GM18951 (cell line): ENCODE results near the gene EIF2D.
A peak's percentile ranks its signal among the peaks of the same experiment; 100 is the strongest.

Experiments
- POLR2A ChIP-seq: IDR thresholded peaks from 4 replicates; pipeline ENCODE4 v1.6.1; 2011; ENCODE audit warnings: mild to moderate bottlenecking; ENCODE audit not compliant: insufficient read length, insufficient read depth; ENCODE audit errors: extremely low read depth
- in situ Hi-C: fragments of 300-500 bp; cut with MboI; formaldehyde crosslinking; loops from one replicate; pipeline ENCODE4 v1.12.0; 2022; ENCODE audit warnings: low sequenced_read_pairs, mixed read lengths, inconsistent platforms; ENCODE audit not compliant: unreplicated experiment

The EIF2D gene

DNA sequence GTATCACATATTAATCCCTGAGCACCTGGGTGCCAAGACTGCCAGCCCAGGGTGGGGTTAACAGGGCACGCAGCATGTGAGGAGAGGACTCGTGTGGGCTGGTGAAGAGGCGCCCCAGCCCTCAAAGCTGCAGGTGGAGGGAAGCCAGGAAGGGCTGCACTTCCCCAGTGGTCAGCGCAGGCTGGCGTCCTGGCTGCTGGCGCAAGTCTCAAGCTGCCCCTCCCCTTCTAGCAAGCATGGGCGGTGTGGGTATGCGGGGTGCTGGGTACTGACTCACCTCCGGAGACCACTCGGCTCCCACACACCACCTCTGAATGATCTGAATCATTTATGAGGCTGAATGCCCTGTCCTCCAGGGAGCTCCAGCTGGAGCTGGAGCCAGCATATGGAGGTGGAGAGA is 44.0 kb downstream of the EIF2D start:
- no peak for TF ChIP-seq POLR2A
- in situ Hi-C loops = no loop called here

DNA sequence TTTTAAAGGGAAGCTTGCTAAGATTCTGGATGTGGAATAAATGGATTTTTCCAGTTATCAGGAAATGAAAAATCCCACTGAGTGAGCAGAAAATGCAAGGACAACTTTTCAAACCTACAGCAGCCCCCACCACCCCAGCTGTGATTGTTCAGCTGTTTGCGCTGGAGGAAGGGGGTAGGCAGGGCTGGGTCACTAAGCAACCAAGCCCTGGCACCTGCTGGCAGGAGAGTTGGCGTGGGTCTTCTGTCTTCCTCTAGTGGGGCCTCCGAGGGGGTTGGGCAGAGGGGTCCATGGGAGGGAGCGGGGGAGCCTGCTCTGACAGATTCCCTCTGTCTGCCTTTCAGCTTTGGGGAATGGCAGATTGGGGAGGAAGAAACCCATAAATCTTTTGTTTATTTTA is 45.3 kb downstream of the EIF2D start:
- in situ Hi-C loops = no loop called here

DNA sequence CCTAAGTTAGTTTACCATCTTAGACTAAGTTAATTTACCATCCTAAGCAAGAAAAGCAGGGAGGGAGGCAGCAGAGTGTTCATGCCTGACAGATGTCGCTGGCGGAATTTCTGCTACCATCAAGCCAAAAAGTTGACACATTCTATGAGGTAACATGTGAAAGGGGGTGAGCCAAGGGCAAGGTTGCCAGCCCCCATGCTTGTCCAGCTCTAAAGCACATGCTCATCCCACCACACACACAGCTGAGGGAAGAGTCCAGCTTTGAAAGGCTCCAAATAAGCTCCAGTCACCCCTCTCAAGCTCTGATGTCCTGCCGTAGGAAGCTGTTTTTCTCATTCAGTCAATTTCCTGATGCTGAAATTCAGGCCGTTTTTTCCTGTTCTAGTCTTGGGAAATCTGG is 46.3 kb downstream of the EIF2D start:
- no peak for TF ChIP-seq POLR2A
- in situ Hi-C loops = no loop called here

More for the DNA sequence above, 45.3 kb downstream of the EIF2D start:
- TF ChIP-seq POLR2A = no peak

DNA sequence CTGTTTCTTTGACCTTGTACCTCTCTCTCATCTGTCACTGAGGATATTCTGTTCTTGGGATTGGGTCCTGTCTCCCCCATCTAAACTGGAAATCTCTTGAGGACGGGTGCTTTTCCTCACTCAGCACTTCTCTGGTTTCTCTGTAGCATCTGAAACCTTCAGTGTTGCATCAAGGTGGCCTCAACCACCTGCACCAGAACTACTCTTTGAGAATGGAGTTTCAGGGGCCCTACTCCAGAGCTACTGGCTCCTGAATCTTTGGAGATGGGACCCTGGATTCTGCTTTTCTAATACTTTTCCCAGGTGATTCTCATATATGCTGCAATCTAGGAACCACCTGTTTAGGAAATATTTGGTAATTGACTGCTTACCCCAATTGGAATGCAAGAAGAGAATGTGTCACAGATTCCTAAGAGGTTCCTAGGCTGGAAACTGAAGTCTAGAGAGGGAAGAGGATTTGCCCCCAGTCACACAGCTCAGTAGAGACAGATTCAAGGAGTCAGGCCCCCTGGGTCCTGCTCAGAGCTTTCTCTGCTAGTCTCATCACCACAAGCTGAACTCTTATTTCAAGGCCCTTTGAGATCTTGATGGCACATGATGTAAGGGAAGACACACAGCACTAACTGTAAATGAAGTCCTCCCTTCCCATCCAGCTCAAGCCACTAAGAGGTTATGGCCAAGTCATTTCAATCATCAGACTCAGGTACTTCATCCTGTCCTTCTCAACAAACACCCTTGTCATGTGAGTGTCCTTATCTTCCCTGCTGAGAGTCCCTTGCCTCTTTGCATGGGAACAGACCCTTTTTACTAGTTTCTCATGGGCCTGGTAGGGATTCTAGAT is 48.7 kb downstream of the EIF2D start:
- TF ChIP-seq POLR2A = no peak
- in situ Hi-C loops = no loop called here

DNA sequence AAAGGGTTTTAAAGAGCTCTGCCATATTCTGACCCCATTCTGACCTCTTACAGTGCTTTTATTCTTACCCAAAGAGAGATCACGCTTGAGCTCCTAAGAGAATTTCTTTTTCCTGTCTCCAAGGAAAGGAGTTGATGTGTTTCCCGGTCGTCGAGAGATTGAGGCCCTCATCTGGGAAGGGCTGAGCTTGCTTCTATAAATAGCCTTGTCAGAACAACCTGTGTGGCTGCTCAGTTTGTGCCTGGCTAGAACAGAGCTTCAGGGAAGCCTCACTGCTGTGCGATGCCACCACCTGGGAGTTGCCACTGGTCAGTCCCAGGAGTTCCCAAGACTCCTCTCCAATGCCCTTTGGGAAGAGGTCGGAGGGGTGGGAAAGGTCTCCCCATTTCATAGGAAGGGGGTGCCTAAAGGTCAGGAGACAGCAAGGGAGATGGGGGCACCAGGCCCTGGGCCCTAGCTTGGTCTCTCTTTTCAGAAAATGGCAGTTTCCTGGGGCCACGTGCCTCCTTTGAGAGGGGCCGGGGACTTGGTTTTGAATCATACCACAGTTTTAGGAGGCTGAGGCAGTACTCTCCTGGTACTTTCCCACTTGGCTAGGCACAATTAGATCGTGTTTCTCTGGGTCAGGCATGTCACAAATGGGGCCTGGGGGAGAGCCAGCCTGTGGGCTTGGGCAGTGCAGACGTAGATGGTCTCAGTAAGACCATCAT is 52.1 kb downstream of the EIF2D start:
- no peak for TF ChIP-seq POLR2A

DNA sequence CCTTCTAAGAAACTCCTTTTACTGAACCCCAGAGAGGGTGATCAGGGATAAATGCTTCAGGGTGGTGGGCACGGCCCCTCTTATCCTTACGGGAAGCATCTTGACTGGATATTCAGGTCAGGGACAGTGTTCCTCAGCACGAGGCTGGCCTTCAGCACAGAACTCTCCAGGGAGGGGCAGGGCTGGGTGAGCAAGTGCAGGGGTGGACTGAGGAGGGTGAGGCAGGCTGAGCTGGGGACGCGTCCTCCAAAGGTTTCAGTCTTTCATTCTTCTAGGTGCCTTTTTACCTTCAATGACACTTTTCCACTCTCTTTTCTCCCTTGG is 52.6 kb downstream of the EIF2D start:
- TF ChIP-seq POLR2A = no peak
- in situ Hi-C loops = no loop called here

More for the DNA sequence above, 52.1 kb downstream of the EIF2D start:
- in situ Hi-C loops = no loop called here

DNA sequence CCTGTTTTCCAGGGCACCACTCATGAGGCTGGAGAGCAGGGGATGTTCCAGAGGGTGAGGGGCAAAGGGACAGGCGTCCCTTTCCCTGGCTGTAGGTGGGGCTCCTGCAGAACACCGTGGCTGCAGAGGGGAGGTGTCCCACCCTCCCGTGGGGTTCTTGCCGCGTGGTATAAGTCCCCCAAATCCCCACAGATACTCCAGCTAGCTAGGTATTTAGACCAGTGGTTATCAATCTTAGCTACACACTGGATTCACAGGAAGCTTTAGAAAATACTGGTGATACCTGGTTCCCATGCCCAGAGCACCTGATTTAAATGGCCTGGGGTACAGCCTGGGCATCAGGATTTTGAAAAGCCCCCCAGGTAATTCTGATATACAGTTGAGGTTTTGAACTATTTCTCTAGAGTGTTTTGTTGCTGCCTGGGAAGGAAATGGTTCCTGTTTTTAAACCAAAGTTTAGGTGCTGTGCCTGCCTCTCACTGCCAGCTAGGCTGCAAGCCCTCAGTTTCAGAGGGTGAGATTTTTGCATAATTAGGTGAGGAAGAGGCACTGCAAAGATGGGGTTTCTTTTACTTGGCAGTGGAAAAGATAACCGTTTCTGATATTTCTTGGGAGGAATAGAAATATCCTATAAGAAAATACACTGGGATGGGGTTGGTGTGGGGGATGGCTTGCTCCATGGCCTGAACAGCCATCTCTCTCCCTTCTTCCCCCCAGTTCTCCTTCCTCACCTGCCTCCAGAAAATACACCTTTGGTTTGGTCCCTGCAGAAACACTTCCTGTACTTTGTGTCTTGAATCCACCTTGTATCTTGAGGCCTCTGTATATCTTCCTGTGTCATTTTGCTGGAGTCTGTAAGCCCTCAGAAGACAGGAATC is 53.2 kb downstream of the EIF2D start:
- in situ Hi-C loops = no loop called here
- TF ChIP-seq POLR2A = no peak

DNA sequence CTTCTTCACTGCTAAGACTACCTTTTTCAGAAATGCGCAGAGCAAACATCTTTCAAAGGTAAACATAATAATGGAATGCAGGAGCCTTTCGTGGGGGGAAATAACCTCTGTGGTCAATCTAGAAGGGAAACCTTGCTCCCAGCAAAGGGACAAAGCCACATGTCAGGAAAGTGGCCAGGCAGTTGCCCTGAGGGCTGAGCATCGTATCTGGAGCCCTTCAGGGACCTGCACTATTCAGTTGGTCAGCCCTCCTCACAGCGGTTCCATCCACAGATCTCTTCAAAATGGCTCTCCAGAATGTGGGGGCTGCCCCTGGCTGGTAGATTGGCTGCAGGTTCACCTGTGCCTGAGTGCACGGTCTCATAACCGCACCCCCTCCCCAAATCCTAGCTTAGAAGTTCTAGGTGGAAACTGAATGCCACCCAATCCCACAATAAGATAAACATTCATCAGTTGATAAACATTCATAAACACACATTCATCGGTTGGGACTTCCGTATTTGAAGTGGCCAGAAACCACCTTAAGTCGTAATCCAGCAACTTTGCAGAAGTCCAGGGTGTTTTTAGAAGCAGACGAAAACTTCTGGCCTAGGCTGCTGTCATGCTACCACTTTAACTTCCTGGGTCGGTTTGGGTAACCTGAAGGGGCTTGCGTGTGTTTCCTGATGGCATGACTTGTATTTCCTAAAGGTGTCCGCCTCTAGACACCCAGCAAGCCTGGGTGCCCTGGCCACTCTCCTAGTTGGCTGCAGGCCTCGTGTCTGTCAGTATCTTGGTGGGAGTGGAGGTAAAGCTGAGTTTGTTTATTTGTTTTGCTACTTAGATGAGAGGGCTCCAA is 54.4 kb downstream of the EIF2D start:
- in situ Hi-C loops = no loop called here
- TF ChIP-seq POLR2A = peak; percentile 18

DNA sequence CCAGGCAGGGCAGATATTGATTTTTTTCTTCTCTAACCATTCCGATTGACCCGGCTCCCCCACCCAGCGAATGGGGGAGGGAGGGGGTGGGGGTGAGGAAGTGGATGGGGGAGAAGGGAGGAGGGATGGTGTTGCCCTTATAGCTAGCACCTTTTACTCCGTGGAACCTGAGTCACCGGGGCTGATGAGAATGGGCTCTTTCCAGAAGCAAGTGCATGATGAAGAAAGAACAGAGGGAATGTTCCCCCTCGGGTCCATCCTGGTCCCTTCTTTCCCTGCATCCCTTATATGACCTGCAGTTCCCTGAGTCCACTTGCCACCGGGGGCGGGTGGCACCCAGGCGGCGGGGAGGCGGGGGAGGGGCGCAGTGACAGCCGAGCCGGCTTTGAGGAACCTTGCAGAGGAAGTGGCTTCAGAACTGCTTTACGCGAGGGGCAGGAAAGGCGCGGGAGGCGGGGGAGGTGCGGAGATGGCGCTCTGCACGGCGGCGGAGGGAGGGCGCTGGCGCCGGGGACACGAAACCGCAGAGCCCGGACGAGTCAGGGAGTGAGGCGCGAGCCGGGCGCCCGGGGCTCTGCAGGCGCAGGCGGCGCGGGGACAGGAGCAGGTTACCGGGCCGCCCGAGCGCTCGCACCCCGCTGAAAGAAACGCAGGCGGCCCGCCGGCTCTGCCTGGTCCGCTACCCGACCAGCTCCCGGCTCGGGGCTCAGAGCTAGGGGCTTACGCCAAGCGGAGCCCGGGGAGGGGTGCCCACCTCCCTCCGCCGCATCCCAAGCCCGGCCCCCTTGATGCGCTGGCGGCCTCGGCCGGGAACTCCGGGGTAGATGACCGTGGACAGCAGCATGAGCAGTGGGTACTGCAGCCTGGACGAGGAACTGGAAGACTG is 55.3 kb downstream of the EIF2D start:
- in situ Hi-C loops = no loop called here
- TF ChIP-seq POLR2A = peak; percentile 82

DNA sequence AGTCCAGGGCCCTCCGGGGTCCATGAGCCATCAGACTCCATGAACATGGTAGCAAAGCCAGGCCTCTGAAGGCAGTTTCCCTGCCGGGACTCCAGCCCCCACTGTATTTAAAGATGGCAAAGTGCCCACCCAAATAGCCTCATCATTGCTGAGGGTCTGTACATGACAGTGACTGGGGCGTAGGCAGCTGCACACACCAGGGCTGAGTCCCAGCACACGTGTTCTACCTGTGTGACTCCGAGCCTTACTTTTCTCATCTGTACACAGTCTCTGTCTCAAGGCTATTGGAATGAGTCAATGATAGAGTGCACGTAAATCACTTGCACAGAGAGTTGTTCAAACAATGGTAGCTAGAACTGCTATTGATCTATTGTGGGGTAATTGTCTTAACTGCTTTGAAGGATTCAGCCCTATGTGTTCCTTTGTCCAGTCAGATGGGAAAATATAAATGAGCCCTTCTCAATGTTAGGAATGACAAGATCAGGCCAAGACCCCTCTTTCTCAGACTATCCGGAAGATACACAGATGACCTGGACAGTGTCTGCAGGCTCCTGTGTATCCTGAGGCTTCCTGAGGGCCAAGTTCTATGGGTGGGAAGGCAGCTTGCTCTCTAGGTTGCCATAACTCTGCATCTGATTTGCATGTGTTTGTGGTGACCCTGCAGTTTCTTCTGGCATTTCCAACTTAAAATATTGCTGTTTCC is 56.1 kb downstream of the EIF2D start:
- TF ChIP-seq POLR2A = no peak
- in situ Hi-C loops = no loop called here

DNA sequence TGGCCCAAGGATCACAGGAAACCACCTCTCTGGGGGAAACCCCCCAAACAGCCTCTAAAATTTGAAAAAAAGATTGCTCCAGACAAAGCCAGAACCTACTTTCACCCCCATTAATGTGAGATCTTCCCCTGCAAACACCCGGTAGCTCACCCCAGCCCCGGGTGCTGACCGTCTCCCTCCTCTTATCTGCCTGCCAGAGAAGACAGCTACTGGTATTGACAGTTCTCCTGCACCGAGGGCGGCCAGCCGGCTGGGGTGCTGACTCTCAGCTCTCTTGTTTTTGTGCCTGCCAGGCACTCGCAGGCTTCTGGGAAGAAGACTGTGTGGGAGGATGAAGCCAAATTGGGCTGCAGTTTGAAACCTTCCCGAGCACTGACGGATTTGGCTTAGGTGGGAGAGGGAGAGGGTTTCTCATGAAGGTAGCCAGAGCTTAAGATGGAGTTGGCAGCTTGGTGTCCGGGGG is 56.8 kb downstream of the EIF2D start:
- in situ Hi-C loops = no loop called here
- peak; percentile 23 for TF ChIP-seq POLR2A
